Astrocyte (in vitro differentiated cells and primary cell): ENCODE measurements around the gene CNTNAP2. TPM values are rescaled to one million over a fixed set of nuclear protein-coding genes. Genes with fewer than 3 reads are reported as not detected.

Experiments
- DNase-seq: peaks from one replicate; pipeline ENCODE4 v3.0.0-alpha.2; 2010; ENCODE audit warnings: low read depth
- FAIRE-seq: peaks from 2 replicates; lab custom pipeline; 2011; peaks lifted over from hg19 to GRCh38; lab: Jason Lieb, UNC
- H2AFZ ChIP-seq: 2 replicates; pipeline ENCODE4 v1.6.0; 2012; ENCODE audit warnings: low read depth, low read length, inconsistent platforms
- H3K27ac ChIP-seq: 2 replicates; pipeline ENCODE4 v1.5.1; 2011; ENCODE audit warnings: low read depth, low read length, inconsistent platforms
- H3K27me3 ChIP-seq: 2 replicates; pipeline ENCODE4 v1.6.0; 2011; ENCODE audit warnings: low read length, inconsistent platforms; ENCODE audit not compliant: insufficient read depth
- H3K36me3 ChIP-seq: 2 replicates; pipeline ENCODE4 v1.5.1; 2011; ENCODE audit warnings: low read length, inconsistent platforms; ENCODE audit not compliant: insufficient read depth
- H3K4me1 ChIP-seq: 2 replicates; pipeline ENCODE4 v1.5.1; 2011; ENCODE audit warnings: low read length, inconsistent platforms; ENCODE audit not compliant: insufficient read depth
- H3K4me2 ChIP-seq: 2 replicates; pipeline ENCODE4 v1.6.0; 2012; ENCODE audit warnings: low read length, inconsistent platforms
- H3K4me3 ChIP-seq: 2 replicates; pipeline ENCODE4 v1.5.1; 2011; ENCODE audit warnings: low read depth, mild to moderate bottlenecking, low read length, inconsistent platforms; ENCODE audit not compliant: insufficient read depth
- H3K79me2 ChIP-seq: 2 replicates; pipeline ENCODE4 v1.6.0; 2012; ENCODE audit warnings: mild to moderate bottlenecking, low read length, inconsistent platforms; ENCODE audit not compliant: insufficient read depth
- H3K9ac ChIP-seq: 2 replicates; pipeline ENCODE4 v1.6.0; 2012; ENCODE audit warnings: mild to moderate bottlenecking, low read length, inconsistent platforms
- H3K9me3 ChIP-seq: 2 replicates; pipeline ENCODE4 v1.5.1; 2012; ENCODE audit warnings: low read depth, mild to moderate bottlenecking, low read length, inconsistent platforms; ENCODE audit not compliant: insufficient read depth
- H4K20me1 ChIP-seq: 2 replicates; pipeline ENCODE4 v1.6.0; 2012; ENCODE audit warnings: low read length, inconsistent platforms; ENCODE audit not compliant: insufficient read depth
- H3K27ac Mint-ChIP-seq: one replicate; pipeline ENCODE4 v1.8.0; 2021; ENCODE audit warnings: mild to moderate bottlenecking, mixed read lengths; ENCODE audit not compliant: unreplicated experiment
- H3K27me3 Mint-ChIP-seq: one replicate; pipeline ENCODE4 v1.8.0; 2021; ENCODE audit warnings: low read depth, mixed read lengths; ENCODE audit not compliant: unreplicated experiment
- H3K36me3 Mint-ChIP-seq: one replicate; pipeline ENCODE4 v1.8.0; 2021; ENCODE audit warnings: low read depth, mixed read lengths; ENCODE audit not compliant: unreplicated experiment
- H3K4me1 Mint-ChIP-seq: one replicate; pipeline ENCODE4 v1.8.0; 2021; ENCODE audit warnings: low read depth, mixed read lengths; ENCODE audit not compliant: unreplicated experiment
- H3K4me3 Mint-ChIP-seq: one replicate; pipeline ENCODE4 v1.8.0; 2021; ENCODE audit warnings: mild to moderate bottlenecking, moderate library complexity, mixed read lengths; ENCODE audit not compliant: unreplicated experiment
- H3K9me3 Mint-ChIP-seq: one replicate; pipeline ENCODE4 v1.8.0; 2021; ENCODE audit warnings: mild to moderate bottlenecking, mixed read lengths; ENCODE audit not compliant: unreplicated experiment
- CTCF ChIP-seq: IDR thresholded peaks from 2 replicates; pipeline ENCODE4 v1.5.1; 2011; ENCODE audit warnings: low read depth, mild to moderate bottlenecking, inconsistent platforms, low read length, moderate library complexity; ENCODE audit not compliant: insufficient read depth
- EZH2 ChIP-seq: IDR thresholded peaks from 2 replicates; pipeline ENCODE4 v1.6.1; 2012; ENCODE audit warnings: mild to moderate bottlenecking, low read length, inconsistent platforms; ENCODE audit not compliant: insufficient read depth
- total RNA-seq: library from RNA; stranded (reverse); gene quantifications from 2 replicates; pipeline ENCODE4 v1.2.1, GENCODE V29; 2021

The CNTNAP2 gene
- total RNA-seq, 1 donor from 2014 or later = 20.0 TPM

- H3K27ac ChIP-seq = no peak overlapping the region
- H3K4me3 ChIP-seq = no peak overlapping the region
- peaks cover 8% of the 10 kb centered on the region for H3K4me1 Mint-ChIP-seq
- no peak overlapping the region for H3K4me3 Mint-ChIP-seq
- H3K79me2 ChIP-seq = no peaks in the 10 kb centered on the region
- H3K27me3 ChIP-seq = no peaks in the 10 kb centered on the region
- DNase-seq (no peak), FAIRE-seq (no peak)
- H3K9me3 Mint-ChIP-seq = no peaks in the 10 kb centered on the region
- TF ChIP-seq EZH2 (no peak), CTCF (no peak)
- H3K36me3 ChIP-seq = no peaks in the 10 kb centered on the region
- H3K4me1 ChIP-seq = no peaks in the 10 kb centered on the region
- no peak overlapping the region for H2AFZ ChIP-seq
- no peak overlapping the region for H3K27ac Mint-ChIP-seq
- no peaks in the 10 kb centered on the region for H3K9me3 ChIP-seq
- H3K4me2 ChIP-seq = no peak overlapping the region
- H3K27me3 Mint-ChIP-seq = no peaks in the 10 kb centered on the region
- H4K20me1 ChIP-seq = no peaks in the 10 kb centered on the region
- no peak overlapping the region for H3K9ac ChIP-seq
- no peaks in the 10 kb centered on the region for H3K36me3 Mint-ChIP-seq
Measured at GRCh38 chr7:146355216-146355615, 238.6 kb downstream of the CNTNAP2 start.

GRCh38 chr7:146359176-146359575, 242.6 kb downstream of the CNTNAP2 start:
- Histone ChIP-seq H3K79me2 (no peaks in the 10 kb centered on the region), H3K4me2 (no peak overlapping the region), H4K20me1 (no peaks in the 10 kb centered on the region), H3K9ac (no peak overlapping the region), H3K27me3 (no peaks in the 10 kb centered on the region), H3K9me3 (no peaks in the 10 kb centered on the region), H3K27ac (no peak overlapping the region), H3K36me3 (no peaks in the 10 kb centered on the region), H3K4me1 (no peaks in the 10 kb centered on the region), H2AFZ (no peak overlapping the region), H3K4me3 (no peak overlapping the region)
- DNase-seq (no peak), FAIRE-seq (no peak)
- peaks cover 8% of the 10 kb centered on the region for H3K4me1 Mint-ChIP-seq
- H3K4me3 Mint-ChIP-seq = no peak overlapping the region
- no peak overlapping the region for H3K27ac Mint-ChIP-seq
- TF ChIP-seq EZH2 (no peak), CTCF (no peak)
- no peaks in the 10 kb centered on the region for H3K36me3 Mint-ChIP-seq
- H3K27me3 Mint-ChIP-seq = no peaks in the 10 kb centered on the region
- H3K9me3 Mint-ChIP-seq = no peaks in the 10 kb centered on the region

GRCh38 chr7:146366938-146367337, 250.3 kb downstream of the CNTNAP2 start:
- DNase-seq (peak; percentile 7), FAIRE-seq (no peak)
- Mint-ChIP-seq H3K36me3 (no peaks in the 10 kb centered on the region), H3K27ac (no peak overlapping the region), H3K4me3 (no peak overlapping the region), H3K9me3 (no peaks in the 10 kb centered on the region), H3K4me1 (peaks cover 6% of the 10 kb centered on the region), H3K27me3 (no peaks in the 10 kb centered on the region)
- Histone ChIP-seq H3K9ac (no peak overlapping the region), H3K4me3 (no peak overlapping the region), H2AFZ (no peak overlapping the region), H3K4me2 (no peak overlapping the region), H3K79me2 (no peaks in the 10 kb centered on the region), H3K27me3 (no peaks in the 10 kb centered on the region), H3K27ac (no peak overlapping the region), H3K4me1 (no peaks in the 10 kb centered on the region), H4K20me1 (no peaks in the 10 kb centered on the region), H3K36me3 (no peaks in the 10 kb centered on the region), H3K9me3 (no peaks in the 10 kb centered on the region)
- TF ChIP-seq EZH2 (no peak), CTCF (no peak)
